Peyer's patch (tissue), 4 donors: Measurements from ENCODE around the gene IGF2R.

Experiments used
- CTCF ChIP-seq, 6 experiments: fragments of 450-650 bp in 4 of 6; fragments of 200-600 bp in 2 of 6; sonication (generic) in 1 of 6; IDR thresholded peaks; one replicate each; pipeline ENCODE4 v1.5.1; 2017 to 2019; ENCODE audit warnings: antibody characterized with exemption in 6 of 6, mild to moderate bottlenecking in 3 of 6, moderate library complexity in 1 of 6
- POLR2A ChIP-seq, 2 donors: fragments of 450-650 bp; IDR thresholded peaks; one replicate each; pipeline ENCODE4 v1.5.1; 2017; ENCODE audit warnings: antibody characterized with exemption in 2 of 2, mild to moderate bottlenecking in 2 of 2, moderate library complexity in 2 of 2

GRCh38 chr6:160032538-160032937, 63.7 kb downstream of the IGF2R start:
- TF ChIP-seq CTCF (IDR thresholded peaks at IDR 0.05), result no peak
- TF ChIP-seq POLR2A (IDR thresholded peaks at IDR 0.05), result no peak
